NT2/D1 (cell line): ENCODE measurements around the gene PRRG1.

Source experiments
- SUZ12 ChIP-seq: IDR thresholded peaks from 2 replicates; pipeline ENCODE4 v1.6.1; 2011; ENCODE audit not compliant: insufficient read length, insufficient read depth; ENCODE audit errors: extremely low read depth
- YY1 ChIP-seq: IDR thresholded peaks from 2 replicates; pipeline ENCODE4 v1.6.1; 2011; ENCODE audit not compliant: insufficient read length, insufficient read depth
- ZNF274 ChIP-seq: IDR thresholded peaks from 2 replicates; pipeline ENCODE4 v1.6.1; 2011; ENCODE audit warnings: mild to moderate bottlenecking, low read depth, low read length

GRCh38 chrX:37353646-37354045 lies 4.5 kb downstream of the PRRG1 start:
- TF ChIP-seq YY1 (no peak), ZNF274 (no peak), SUZ12 (no peak)
